Activated CD4-positive, alpha-beta T cell treated with anti-CD3 and anti-CD28 coated beads, Interleukin-2, amount 10 ng/mL, durations not matched to agents 7 days and 5 days (primary cell): ENCODE measurements around the gene CGNL1. TPM values are rescaled to one million over a fixed set of nuclear protein-coding genes. Genes with fewer than 3 reads are reported as not detected.

ENCODE experiments used
- CTCF ChIA-PET: fragments of 350-600 bp; sonication (Branson Sonifier 250); formaldehyde crosslinking; loops from one replicate; lab custom pipeline; 2021; ENCODE audit warnings: antibody characterized with exemption; lab: Charles Lee
- POLR2A ChIA-PET: fragments of 350-600 bp; sonication (Branson Sonifier 250); formaldehyde crosslinking; loops from one replicate; lab custom pipeline; 2021; ENCODE audit warnings: antibody characterized with exemption; lab: Charles Lee
- DNase-seq: peaks from one replicate; pipeline ENCODE4 v3.0.0-alpha.2; 2020
- H3K27ac Mint-ChIP-seq: one replicate; pipeline ENCODE4 v1.8.0; 2021; ENCODE audit warnings: mild to moderate bottlenecking, moderate library complexity, mixed read lengths
- H3K27me3 Mint-ChIP-seq: one replicate; pipeline ENCODE4 v1.8.0; 2021; ENCODE audit warnings: mixed read lengths
- H3K36me3 Mint-ChIP-seq: one replicate; pipeline ENCODE4 v1.8.0; 2021; ENCODE audit warnings: low read depth, mixed read lengths
- H3K4me1 Mint-ChIP-seq: one replicate; pipeline ENCODE4 v1.8.0; 2021; ENCODE audit warnings: mixed read lengths
- H3K4me3 Mint-ChIP-seq: one replicate; pipeline ENCODE4 v1.8.0; 2021; ENCODE audit warnings: mild to moderate bottlenecking, moderate library complexity, mixed read lengths
- H3K9me3 Mint-ChIP-seq: one replicate; pipeline ENCODE4 v1.8.0; 2021; ENCODE audit warnings: mixed read lengths
- total RNA-seq, 2 experiments: library from RNA; stranded (reverse); gene quantifications; one replicate each; pipeline ENCODE4 v1.2.3, GENCODE V29; 2021

Gene CGNL1
- total RNA-seq, 2 experiments from 2014 or later = not detected

- no peak overlapping the region for H3K27ac Mint-ChIP-seq
- ChIA-PET CTCF (no interaction called here), POLR2A (no interaction called here)
- H3K36me3 Mint-ChIP-seq = no peaks in the 10 kb centered on the region
- H3K27me3 Mint-ChIP-seq = peaks cover 10% of the 10 kb centered on the region
- no peak overlapping the region for H3K4me3 Mint-ChIP-seq
- H3K9me3 Mint-ChIP-seq = no peaks in the 10 kb centered on the region
- no peak for DNase-seq
- H3K4me1 Mint-ChIP-seq = no peaks in the 10 kb centered on the region
These were observed 85.2 kb downstream of the CGNL1 start for GRCh38 chr15:57461541-57461940.

GRCh38 chr15:57462381-57462780 is 86.1 kb downstream of the CGNL1 start:
- H3K36me3 Mint-ChIP-seq = no peaks in the 10 kb centered on the region
- DNase-seq = no peak
- ChIA-PET POLR2A (no interaction called here), CTCF (no interaction called here)
- H3K27ac Mint-ChIP-seq = no peak overlapping the region
- H3K4me3 Mint-ChIP-seq = no peak overlapping the region
- peaks cover 15% of the 10 kb centered on the region for H3K27me3 Mint-ChIP-seq
- H3K4me1 Mint-ChIP-seq = no peaks in the 10 kb centered on the region
- H3K9me3 Mint-ChIP-seq = no peaks in the 10 kb centered on the region

- no peak for DNase-seq
- Mint-ChIP-seq H3K4me3 (no peak overlapping the region), H3K9me3 (no peaks in the 10 kb centered on the region), H3K27me3 (peaks cover 15% of the 10 kb centered on the region), H3K27ac (no peak overlapping the region), H3K36me3 (no peaks in the 10 kb centered on the region), H3K4me1 (no peaks in the 10 kb centered on the region)
- POLR2A ChIA-PET = no interaction called here
- CTCF ChIA-PET = no interaction called here
These were observed 87.1 kb downstream of the CGNL1 start for GRCh38 chr15:57463360-57463759.

- no peaks in the 10 kb centered on the region for H3K4me1 Mint-ChIP-seq
- peaks cover 23% of the 10 kb centered on the region for H3K27me3 Mint-ChIP-seq
- DNase-seq = no peak
- H3K9me3 Mint-ChIP-seq = no peaks in the 10 kb centered on the region
- H3K36me3 Mint-ChIP-seq = no peaks in the 10 kb centered on the region
- no peak overlapping the region for H3K4me3 Mint-ChIP-seq
- no peak overlapping the region for H3K27ac Mint-ChIP-seq
- ChIA-PET POLR2A (no interaction called here), CTCF (no interaction called here)
These were observed 88.2 kb downstream of the CGNL1 start for GRCh38 chr15:57464480-57464879.

- DNase-seq = no peak
- CTCF ChIA-PET = no interaction called here
- POLR2A ChIA-PET = no interaction called here
- Mint-ChIP-seq H3K4me3 (no peak overlapping the region), H3K27me3 (peaks cover 52% of the 10 kb centered on the region), H3K36me3 (no peaks in the 10 kb centered on the region), H3K4me1 (peaks cover 2% of the 10 kb centered on the region), H3K27ac (no peak overlapping the region), H3K9me3 (no peaks in the 10 kb centered on the region)
These were observed 92.2 kb downstream of the CGNL1 start for GRCh38 chr15:57468486-57468885.

- Mint-ChIP-seq H3K36me3 (no peaks in the 10 kb centered on the region), H3K4me1 (peaks cover 2% of the 10 kb centered on the region), H3K4me3 (no peak overlapping the region), H3K9me3 (no peaks in the 10 kb centered on the region), H3K27ac (no peak overlapping the region), H3K27me3 (peaks cover 47% of the 10 kb centered on the region)
- ChIA-PET POLR2A (no interaction called here), CTCF (no interaction called here)
- no peak for DNase-seq
These were observed 94.2 kb downstream of the CGNL1 start for GRCh38 chr15:57470543-57470942.

- no peaks in the 10 kb centered on the region for H3K36me3 Mint-ChIP-seq
- H3K4me1 Mint-ChIP-seq = peaks cover 2% of the 10 kb centered on the region
- ChIA-PET CTCF (no interaction called here), POLR2A (no interaction called here)
- H3K27me3 Mint-ChIP-seq = peaks cover 44% of the 10 kb centered on the region
- no peaks in the 10 kb centered on the region for H3K9me3 Mint-ChIP-seq
- DNase-seq = no peak
- H3K4me3 Mint-ChIP-seq = no peak overlapping the region
- H3K27ac Mint-ChIP-seq = no peak overlapping the region
These were observed 96.6 kb downstream of the CGNL1 start for GRCh38 chr15:57472861-57473260.

GRCh38 chr15:57476533-57476975 is 100.2 kb downstream of the CGNL1 start:
- no peak overlapping the region for H3K4me3 Mint-ChIP-seq
- POLR2A ChIA-PET = no interaction called here

GRCh38 chr15:57477736-57478522 is 101.6 kb downstream of the CGNL1 start:
- ChIA-PET POLR2A (no interaction called here), CTCF (no interaction called here)
- H3K4me1 Mint-ChIP-seq = no peaks in the 10 kb centered on the region
- no peak overlapping the region for H3K4me3 Mint-ChIP-seq
- H3K27me3 Mint-ChIP-seq = peaks cover 26% of the 10 kb centered on the region
- H3K36me3 Mint-ChIP-seq = no peaks in the 10 kb centered on the region
- DNase-seq = no peak
- no peak overlapping the region for H3K27ac Mint-ChIP-seq
- H3K9me3 Mint-ChIP-seq = no peaks in the 10 kb centered on the region

More at GRCh38 chr15:57476533-57476975, 100.2 kb downstream of the CGNL1 start:
- CTCF ChIA-PET = no interaction called here
- H3K27me3 Mint-ChIP-seq = peaks cover 33% of the 10 kb centered on the region
- H3K4me1 Mint-ChIP-seq = no peaks in the 10 kb centered on the region
- H3K27ac Mint-ChIP-seq = no peak overlapping the region
- H3K9me3 Mint-ChIP-seq = no peaks in the 10 kb centered on the region
- no peak for DNase-seq
- H3K36me3 Mint-ChIP-seq = no peaks in the 10 kb centered on the region

- H3K4me1 Mint-ChIP-seq = no peaks in the 10 kb centered on the region
- no peaks in the 10 kb centered on the region for H3K9me3 Mint-ChIP-seq
- ChIA-PET POLR2A (interaction anchor here (0.6 kb wide), 1 partner anchor 91 kb away, joined by 3 read pairs; no protein-coding TSS in a partner anchor), CTCF (interaction anchor here (0.6 kb wide), 1 partner anchor 83 kb away, joined by 3 read pairs; no protein-coding TSS in a partner anchor)
- peaks cover 22% of the 10 kb centered on the region for H3K27me3 Mint-ChIP-seq
- H3K36me3 Mint-ChIP-seq = no peaks in the 10 kb centered on the region
- H3K27ac Mint-ChIP-seq = no peak overlapping the region
- no peak for DNase-seq
- H3K4me3 Mint-ChIP-seq = no peak overlapping the region
These were observed 102.7 kb downstream of the CGNL1 start for GRCh38 chr15:57479005-57479404.

GRCh38 chr15:57481038-57481705 is 104.9 kb downstream of the CGNL1 start:
- Mint-ChIP-seq H3K27me3 (peaks cover 27% of the 10 kb centered on the region), H3K36me3 (no peaks in the 10 kb centered on the region), H3K4me1 (no peaks in the 10 kb centered on the region), H3K27ac (no peak overlapping the region), H3K4me3 (no peak overlapping the region), H3K9me3 (no peaks in the 10 kb centered on the region)
- ChIA-PET POLR2A (no interaction called here), CTCF (interaction anchor here (1.0 kb wide), 1 partner anchor 34 kb away, joined by 4 read pairs; no protein-coding TSS in a partner anchor)
- DNase-seq = no peak

- no peak for DNase-seq
- Mint-ChIP-seq H3K4me1 (no peaks in the 10 kb centered on the region), H3K36me3 (no peaks in the 10 kb centered on the region), H3K27me3 (peaks cover 40% of the 10 kb centered on the region), H3K9me3 (no peaks in the 10 kb centered on the region), H3K27ac (no peak overlapping the region), H3K4me3 (no peak overlapping the region)
- ChIA-PET POLR2A (no interaction called here), CTCF (no interaction called here)
These were observed 109.6 kb downstream of the CGNL1 start for GRCh38 chr15:57485869-57486268.

GRCh38 chr15:57486833-57487232 is 110.5 kb downstream of the CGNL1 start:
- CTCF ChIA-PET = no interaction called here
- Mint-ChIP-seq H3K9me3 (no peaks in the 10 kb centered on the region), H3K36me3 (no peaks in the 10 kb centered on the region), H3K27me3 (peaks cover 38% of the 10 kb centered on the region), H3K4me3 (no peak overlapping the region), H3K27ac (no peak overlapping the region), H3K4me1 (no peaks in the 10 kb centered on the region)
- no peak for DNase-seq
- POLR2A ChIA-PET = no interaction called here
